Stimulated activated CD8-positive, alpha-beta memory T cell treated with anti-CD3 and anti-CD28 coated beads, Interleukin-7, amount 100 ng/mL, for 1 hour (primary cell): Measurements from ENCODE around the gene SKAP1.
"Not testable (repeated sequence)": the region's sequence is repeated elsewhere in the genome, so short reads cannot be mapped to it uniquely, and the experiment has no call there.

Experiments
- DNase-seq, 2 donors: peaks; one replicate each; pipeline ENCODE4 v3.0.0-alpha.2; 2020; ENCODE audit warnings: low read depth in 2 of 2

The SKAP1 gene

DNA sequence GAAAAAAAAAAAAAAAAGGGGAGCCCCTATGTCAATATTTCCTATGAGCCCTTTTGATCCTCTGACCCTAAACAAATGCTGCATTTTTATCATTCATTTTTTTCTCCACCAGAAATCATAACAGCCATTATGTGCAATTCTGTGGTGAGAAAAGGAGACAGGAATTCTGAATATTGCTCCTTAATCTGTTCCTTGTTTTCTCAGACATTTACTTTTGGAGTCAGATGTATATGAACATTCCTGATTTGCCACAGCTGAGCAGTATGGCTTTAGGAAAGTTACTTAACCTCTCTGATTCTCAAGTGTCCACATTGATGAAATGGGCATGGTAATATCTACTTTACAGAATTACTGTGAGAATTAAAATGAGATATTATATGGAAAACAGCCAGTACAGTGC, 144.4 kb downstream of the SKAP1 start:
- DNase-seq = no peak

DNA sequence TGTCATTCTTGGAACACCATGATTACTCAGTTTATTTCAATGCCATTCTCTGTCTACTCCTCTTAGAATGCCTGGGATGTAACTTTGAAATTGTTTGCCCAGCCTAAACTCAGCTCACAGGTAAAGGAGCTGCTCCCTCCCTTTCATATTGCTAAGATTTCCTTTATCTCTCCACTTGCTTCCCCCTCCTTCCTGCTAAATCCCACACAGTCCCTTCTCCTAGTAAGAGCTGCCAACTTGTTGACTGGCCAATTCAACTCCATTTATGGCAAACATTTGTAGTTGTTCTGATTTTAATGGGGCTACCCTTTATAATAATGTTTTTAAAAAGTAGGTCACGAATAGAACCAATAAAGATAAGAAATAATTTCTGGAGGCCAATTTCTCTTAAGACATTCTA, 146.1 kb downstream of the SKAP1 start:
- no peak for DNase-seq

DNA sequence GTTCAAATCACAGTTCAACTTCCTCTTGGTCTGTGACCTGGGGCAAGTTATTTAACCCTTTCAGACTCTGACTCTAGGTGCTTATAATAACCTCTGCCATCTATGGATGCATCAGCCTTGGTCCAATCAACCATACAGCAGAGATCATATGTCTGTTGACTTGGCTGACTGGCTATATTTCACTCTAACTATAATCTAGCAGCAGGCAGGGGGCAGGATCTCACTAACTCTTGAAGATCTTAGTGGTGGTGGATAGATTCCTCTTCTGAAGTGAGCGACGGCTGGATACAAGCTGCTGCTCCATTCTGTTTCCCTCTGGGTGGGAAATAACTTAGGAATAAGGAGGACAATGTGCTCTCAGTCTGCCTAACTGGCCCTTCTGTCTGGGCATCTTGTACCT, 146.6 kb downstream of the SKAP1 start:
- DNase-seq = no peak

DNA sequence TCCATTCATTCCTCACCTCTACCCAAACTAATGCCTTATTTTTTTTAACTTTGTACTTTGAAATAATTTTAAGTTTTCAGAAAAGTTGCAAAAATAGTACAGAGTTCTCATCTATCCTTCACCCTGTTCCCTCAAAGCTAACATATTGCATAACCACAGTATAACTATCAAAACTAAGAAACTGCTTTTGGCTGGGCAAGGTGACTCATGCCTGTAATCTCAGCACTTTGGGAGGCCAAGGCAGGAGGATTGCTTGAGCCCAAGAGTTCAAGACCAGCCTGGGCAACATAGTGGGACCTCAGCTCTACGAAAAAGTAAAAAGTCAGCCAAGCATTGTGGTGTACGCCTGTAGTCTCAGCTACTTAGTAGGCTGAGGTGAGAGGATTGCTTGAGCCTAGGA, 147.7 kb downstream of the SKAP1 start:
- no peak for DNase-seq

DNA sequence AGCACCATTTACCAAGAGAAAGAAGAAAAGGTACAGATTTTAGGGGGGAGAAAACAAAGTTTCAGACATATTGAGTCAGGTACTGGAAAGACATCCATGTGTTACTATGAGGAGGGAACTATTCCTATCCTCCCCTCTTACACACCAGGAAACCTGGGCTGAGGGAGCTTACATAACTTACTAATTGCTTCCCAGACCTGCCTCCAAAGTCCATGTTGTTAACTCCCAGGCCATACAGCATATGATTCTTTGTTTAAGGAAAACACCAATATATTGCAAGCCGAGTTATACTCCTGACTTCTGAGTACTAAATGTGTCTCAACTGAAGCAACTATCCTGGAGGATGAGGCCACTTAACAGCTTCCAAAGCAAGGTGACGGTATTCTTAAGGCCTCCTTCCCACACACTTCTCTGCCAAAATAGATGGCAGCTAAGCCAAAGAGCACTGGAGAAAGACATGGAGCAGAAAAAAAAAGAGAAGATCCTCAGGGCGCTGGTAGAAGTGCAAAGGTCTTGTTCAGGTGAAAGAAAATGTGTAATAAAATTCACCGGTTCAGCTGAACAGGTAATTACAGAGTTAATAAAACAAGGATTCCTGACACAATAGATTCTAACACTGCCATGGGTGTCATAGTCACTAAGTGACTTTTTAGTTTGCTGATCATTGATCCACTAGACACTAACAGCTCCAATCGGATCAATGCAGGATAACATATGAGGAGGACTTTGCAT, 151.1 kb downstream of the SKAP1 start:
- DNase-seq = no peak

DNA sequence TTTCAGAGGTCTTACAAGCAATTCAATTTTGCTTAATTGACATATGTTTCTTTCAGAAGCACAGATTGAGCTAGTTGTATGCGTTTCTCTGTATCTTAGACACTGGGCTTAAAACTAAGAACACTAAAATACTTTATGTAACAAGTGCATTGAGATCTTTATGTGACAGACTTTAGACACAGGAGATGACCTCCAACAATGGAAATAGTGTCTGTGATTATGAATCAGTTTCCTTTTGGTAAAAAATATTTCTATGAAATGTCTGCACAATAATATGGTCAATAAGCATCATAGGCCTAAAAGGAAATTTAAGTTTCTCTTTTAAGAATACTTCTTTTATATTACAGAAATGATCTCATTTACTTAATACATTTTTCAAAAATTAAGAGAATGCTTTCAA, 153.2 kb downstream of the SKAP1 start:
- no peak for DNase-seq

DNA sequence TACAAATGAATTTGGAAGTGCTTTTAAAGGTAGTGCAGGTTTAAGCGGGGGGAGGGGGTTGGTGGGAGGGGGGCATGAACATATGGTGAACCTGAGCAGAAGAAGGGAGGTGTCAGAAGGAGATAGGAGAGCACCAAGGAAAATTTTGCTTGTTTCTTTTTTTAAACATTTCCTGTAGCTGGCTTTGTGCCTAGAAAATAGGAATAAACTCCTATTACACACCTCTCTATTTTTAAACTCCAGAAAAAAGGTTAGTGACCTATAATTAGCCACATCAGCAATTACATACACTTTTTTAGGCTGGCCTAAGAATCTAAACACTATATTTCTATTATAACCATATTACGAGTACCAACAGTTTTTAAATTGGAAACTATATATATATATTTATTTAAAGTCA, 159.1 kb downstream of the SKAP1 start:
- DNase-seq = no peak

DNA sequence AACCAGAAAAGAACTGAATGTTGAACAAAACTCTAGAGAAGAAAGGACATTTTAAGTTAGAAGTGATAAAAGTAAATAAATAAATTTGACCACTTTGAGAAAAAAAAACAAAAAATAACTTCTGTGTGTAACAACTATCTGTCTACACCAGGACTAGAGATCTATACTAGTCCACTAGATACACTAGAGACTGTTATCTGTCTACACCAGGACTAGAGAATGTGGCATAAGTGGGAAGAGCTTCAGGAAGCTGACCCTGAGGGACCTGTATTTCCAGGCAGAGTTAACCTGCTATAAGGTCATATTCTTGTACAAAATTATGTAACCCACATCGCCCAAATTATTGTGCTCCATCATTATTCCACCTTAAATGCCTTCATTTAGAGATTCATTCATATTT, 160.8 kb downstream of the SKAP1 start:
- DNase-seq = no peak

DNA sequence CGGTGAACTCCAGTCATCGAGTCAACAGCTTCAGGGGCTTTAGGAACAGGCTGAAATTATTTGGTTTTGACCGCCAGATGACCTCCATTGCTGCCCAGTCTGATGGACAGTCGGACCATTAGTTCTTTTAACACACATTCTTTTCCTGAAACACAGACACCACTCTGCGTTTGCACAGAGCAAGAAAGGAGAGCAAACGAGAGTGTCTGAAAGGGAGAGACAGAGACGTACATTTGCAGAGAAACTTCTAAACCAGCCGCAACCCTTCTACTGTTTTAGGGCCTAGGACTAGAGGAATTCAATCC, 166.3 kb downstream of the SKAP1 start:
- DNase-seq = no peak

DNA sequence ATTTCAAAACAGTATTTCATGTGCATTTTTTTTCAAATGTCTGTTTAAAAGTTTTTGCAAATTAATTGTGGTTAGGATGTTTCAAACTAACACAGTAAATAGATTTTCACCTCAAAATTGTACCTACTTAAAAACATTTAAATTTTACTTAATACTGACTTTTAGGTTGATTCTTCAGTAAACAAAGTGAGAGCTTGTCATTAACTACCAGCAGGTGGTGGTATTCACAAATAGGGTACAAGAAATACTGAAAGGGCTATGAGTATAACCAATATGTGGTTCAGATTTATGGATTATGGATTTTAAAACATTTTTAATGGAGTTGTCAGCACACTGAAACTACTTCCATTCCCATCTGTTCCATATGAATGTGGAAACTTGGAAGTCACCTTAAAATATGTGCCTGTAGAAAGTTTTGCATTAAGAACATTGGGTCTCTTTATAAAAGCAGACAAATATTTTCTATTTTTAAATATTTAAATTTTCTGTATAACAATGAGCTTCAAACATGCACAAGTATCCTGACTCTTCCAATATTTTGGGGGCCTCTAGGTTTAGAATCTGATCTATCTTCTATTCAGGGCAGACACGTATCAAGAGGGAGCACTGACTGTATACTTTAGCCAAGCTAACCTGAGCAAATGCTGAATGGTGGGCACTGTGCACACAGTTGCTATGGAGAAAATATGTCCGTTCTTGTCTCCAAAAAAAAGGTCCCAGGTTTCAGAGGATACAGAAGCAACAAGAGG, 166.9 kb downstream of the SKAP1 start:
- no peak for DNase-seq

DNA sequence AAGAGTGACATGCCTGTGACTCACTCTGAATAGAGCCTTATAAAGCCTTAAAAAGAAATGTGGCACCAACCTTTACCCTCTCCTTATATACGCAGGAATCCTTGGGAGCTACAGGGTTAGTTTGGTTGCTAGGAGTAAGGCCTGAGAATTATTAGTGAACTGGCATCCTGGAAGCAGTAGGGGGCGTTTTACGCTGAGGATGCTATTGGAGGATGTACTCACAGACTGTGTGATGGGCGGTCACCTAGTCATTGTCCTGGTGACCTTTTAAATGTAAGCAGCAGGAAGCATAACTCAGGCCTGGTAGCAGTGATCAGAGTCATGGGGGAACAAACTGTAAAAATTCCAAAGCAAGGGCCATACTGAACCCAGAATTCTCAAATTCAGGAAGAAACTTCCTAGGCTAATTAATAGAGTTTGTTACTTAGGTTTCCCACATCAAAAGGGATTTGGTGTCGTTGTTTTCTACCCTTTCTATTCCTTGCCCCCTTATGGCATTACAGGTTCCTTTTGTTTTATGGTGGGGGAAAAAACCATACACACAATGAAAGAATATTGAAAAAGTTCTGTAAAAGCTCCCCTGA, 168.6 kb downstream of the SKAP1 start:
- DNase-seq = no peak

DNA sequence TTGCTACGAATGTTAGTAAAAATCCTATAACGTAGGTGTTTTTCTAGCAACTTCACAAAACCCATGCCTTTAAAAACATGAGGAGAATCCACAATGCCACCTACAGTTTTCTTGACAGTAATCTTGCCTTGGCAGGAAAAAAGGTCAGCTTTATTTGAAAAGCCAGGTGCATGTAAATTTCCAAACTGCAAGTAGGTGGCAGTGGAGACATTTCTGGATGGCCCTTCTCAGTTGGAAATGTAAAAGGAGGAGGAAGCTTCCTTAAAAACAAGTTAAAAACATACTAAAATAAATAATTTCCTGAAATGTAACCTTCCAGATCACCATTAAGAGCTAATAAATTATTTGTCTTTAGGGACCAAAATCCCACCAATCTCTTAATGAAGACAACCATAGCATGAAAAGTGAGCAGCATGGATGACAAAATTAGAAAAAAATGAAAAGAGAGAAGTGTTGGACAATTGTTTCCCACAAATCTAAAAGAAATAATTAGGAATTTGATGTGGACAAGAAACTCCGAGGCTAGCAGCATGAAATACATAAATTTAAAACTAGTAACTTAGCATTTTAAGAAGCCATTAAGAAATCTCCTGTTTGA, 170.2 kb downstream of the SKAP1 start:
- DNase-seq = no peak

DNA sequence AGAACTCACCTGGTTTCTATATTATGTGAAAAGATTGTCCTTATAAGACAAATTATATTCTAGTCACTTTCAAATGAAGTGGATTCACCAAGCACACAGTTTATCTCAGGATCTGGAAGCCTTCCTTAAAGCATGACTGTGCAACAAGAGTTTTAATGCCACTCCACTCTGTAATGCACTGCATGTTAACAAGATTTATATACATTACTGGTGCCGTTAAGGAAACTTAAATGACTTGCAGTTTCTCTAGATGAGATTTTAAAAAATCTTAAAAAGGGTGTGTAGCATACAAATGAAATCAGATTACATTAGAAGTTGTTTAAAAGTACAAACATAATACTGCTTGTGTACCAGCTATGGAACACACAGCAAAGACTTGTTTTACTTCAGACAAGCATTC, 171.7 kb downstream of the SKAP1 start:
- DNase-seq = no peak

DNA sequence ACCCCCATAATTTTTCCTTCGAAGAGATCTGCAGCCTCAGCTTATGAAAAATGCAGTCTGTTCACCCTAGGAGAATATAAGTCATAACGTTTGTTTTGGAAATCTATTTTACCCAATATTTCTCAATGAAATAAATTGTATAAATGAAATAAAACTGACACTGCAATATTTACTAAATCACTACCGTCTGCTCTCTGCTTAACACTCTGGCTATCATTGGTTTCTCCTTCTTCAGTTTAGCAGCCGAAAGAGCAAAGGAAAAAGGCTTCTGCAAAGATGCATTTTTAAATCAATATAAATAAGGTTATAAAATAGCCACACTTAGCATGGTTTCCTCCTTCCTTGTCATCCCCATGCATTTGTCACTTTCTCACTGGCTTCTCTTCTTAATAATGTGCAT, 174.3 kb downstream of the SKAP1 start:
- no peak for DNase-seq

DNA sequence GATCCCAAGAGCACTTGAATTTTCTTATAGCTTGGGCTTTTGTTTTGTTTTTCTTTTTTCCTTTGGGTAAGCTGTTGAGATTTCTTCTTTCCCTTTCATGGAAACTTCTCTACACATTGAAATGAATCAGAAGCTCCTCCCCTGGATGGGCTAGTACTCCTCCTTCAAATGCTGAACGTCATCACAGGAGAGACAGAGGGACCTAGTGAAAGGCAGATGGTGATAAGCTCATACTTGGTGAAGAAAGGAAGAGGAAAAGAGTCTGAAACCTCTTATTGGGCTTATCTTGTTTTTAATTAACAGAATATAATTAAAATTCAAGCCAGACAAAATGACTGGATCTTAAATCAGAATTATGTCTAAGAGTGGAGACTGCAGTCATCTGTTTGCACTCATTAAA, 175.1 kb downstream of the SKAP1 start:
- no peak for DNase-seq

DNA sequence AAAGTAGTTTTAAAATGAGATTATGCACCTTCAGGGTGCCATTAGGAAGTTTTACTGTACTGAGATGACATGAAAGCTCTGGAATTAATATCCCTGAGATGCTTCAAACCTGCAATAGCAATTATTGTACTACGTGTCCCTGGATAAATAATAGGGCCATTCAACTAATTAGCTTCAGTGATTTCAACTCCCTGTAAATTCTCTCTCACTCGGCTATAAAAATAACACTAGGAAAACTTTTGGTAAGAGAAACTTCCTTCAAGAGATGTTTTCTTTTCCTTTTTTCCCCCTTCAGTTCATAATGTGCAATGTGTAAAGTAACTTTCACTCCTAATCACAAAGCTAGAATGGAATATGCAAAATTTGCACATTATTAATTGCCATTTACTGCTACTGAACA, 176.0 kb downstream of the SKAP1 start:
- DNase-seq = no peak

DNA sequence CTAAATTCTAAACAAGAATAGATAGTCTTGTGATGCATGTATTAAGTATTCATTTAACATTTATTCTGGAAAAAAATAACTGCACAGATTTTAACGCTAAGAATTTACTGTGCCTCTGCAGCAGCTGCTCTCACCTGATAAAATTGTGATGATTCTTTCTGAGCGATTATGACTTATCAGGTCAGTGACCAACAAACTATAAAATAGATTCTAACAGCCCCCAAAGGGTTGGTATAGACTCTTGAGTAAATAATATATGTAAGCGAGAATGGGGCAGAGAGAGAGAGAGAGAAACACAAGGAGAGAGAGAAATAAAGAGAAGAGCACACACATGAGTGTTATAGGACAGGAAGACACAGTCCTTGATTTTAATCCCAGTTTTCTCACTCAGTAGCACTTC, 178.1 kb downstream of the SKAP1 start:
- no peak for DNase-seq

DNA sequence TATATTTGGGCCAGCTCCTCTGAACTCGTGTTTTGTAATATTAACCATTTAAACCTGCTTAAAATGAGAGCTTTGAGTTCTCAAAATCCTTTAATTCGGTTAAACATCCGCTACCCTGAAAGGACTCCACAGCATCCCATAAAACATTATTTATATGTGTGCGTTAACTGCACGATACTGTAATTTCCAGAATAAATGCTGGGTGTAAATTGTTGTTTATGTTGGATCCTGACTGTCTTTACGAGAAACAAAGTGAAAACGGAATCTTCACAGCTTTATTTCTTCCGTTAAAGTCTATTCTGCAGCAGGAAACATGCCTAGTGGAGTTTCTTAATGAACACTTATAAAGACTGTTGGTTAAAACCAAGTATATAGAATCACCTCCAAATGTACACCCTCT, 179.1 kb downstream of the SKAP1 start:
- no peak for DNase-seq

DNA sequence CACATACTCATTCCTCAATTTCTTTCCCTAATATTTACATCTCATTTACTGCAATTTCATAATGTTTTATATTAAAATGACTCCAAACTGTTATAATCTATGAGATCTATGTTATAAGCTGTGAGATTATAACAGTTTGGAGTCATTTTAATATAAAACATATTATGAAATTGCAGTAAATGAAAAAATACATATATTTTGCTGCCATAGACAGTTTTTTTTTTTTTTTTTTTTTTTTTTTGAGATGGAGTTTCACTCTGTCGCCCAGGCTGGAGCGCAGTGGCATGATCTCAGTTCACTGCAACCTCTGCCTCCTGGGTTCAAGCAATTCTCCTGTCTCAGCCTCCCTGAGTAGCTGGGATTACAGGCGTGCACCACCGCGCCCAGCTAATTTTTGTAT, 180.0 kb downstream of the SKAP1 start:
- DNase-seq = not testable (repeated sequence)

DNA sequence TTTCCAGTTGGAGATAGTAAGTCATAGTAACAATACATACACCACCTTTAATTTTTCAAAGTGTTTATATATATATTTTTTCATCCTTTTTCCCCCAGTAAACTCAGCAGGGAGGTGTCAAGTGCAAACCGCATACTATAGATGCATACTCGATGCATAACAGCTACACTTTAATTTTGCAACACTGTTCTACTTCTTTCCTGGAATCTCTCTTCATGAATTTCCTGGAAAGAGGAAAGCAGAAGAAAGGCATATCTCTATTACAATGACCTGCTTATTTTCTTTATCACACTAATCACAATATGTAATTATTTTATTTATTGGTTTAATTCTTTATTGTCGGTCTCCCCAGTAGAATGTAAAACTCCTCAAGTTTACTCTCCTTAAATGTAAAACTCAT, 182.4 kb downstream of the SKAP1 start:
- no peak for DNase-seq

DNA sequence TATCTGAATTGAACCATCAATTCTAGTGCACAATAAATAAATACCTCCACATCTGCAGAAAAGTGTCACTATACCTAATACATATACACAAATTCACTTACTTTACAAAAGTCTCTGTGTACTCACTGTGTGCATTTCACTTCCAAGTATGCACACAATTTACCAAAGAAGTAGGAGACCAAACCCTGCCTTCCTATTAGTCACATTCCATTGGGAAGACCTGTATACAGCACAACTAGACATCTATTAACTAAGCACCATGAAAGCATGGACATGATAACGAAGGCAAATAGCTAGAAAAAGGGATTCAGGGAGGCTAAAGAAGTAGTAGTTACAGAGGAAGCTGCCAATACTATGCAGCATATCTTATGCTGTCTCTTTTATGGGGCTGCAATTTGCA, 183.0 kb downstream of the SKAP1 start:
- no peak for DNase-seq

DNA sequence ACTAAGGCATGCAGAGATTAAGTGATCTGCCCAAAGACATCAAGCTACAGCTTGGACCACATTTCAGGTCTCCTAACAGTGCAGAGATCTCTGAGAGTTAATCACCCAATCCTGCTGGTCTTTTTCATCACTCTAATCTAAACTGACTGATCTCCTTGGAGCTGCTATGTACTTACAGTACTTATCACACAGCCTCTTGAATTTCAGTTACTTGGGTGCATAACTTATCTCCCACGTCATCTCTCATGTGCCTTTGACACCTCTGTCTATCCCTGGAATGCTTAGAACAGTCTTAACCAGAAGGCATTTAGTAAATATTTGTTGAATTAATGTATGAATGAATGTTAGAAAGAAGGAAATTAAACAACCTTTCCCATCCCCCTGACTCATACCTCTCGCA, 183.4 kb downstream of the SKAP1 start:
- no peak for DNase-seq

DNA sequence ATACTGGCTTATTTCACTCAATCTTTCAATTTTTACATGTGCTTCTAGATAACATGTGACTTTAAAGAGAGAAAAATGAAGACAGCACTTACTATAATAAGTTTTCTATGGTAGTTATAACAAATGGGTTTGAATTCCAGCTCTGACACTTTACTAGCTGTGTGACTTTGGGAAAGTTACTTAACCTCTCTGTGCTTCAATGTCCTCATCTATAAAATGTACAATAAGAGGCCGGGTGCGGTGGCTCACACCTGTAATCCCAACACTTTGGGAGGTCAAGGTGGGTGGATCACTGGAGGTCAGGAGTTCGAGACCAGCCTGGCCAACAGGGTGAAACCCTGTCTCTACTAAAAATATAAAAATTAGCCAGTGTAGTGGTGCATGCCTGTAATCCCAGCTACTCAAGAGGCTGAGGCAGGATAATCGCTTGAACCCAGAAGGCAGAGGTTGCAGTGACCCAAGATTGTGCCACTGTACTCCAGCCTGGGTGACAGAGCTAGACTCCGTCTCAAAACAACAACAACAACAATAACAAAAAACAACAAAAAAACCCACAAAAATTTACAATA, 184.5 kb downstream of the SKAP1 start:
- not testable (repeated sequence) for DNase-seq
